WERI-Rb-1 (cell line): Measurements from ENCODE around the gene MAGI2.

Experiments
- DNase-seq: peaks from one replicate; pipeline ENCODE4 v3.0.0-alpha.2; 2020
- H3K27ac ChIP-seq: fragments of 250-450 bp; sonication (Bioruptor Pico); 2 replicates; pipeline ENCODE4 v1.5.1; 2020; ENCODE audit warnings: mild to moderate bottlenecking, moderate library complexity
- H3K27me3 ChIP-seq: fragments of 250-450 bp; sonication (Bioruptor Pico); 2 replicates; pipeline ENCODE4 v1.5.1; 2021; ENCODE audit warnings: mild to moderate bottlenecking, low read depth, moderate library complexity; ENCODE audit not compliant: insufficient read depth, severe bottlenecking
- H3K36me3 ChIP-seq: fragments of 250-450 bp; sonication (Bioruptor Pico); 2 replicates; pipeline ENCODE4 v1.5.1; 2020; ENCODE audit warnings: mild to moderate bottlenecking, moderate library complexity
- H3K4me3 ChIP-seq: 2 replicates; pipeline ENCODE4 v1.5.1; 2011; ENCODE audit warnings: low read depth, mild to moderate bottlenecking, control low read depth, low read length
- H3K9me3 ChIP-seq: fragments of 250-450 bp; sonication (Bioruptor Pico); 2 replicates; pipeline ENCODE4 v1.5.1; 2021; ENCODE audit warnings: mild to moderate bottlenecking, moderate library complexity; ENCODE audit not compliant: severe bottlenecking
- TF ChIP-seq, protein P1 (sequence below): IDR thresholded peaks from 2 replicates; pipeline ENCODE4 v1.5.1; 2011; ENCODE audit warnings: low read depth, mild to moderate bottlenecking, control low read depth, inconsistent platforms, low read length

MAGI2 gene

DNA sequence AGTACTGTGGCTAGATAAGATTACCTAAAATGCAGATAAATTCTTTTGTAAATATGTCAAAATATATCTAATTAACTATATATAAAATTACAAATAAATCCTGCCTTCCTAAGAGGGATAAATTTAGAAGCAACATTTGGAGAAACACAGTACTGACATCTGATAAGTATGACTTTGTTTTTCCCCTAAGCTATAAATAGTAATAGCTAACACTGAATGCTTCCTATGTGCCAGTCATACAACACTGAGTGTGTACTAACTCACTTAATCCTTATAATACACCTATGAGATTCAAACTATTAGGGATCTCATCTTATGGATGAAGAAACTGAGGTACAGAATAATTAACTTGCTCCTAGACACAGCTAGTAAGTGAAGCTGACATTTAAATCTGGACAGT, 733.4 kb downstream of the MAGI2 start:
- TF ChIP-seq, protein P1, sequence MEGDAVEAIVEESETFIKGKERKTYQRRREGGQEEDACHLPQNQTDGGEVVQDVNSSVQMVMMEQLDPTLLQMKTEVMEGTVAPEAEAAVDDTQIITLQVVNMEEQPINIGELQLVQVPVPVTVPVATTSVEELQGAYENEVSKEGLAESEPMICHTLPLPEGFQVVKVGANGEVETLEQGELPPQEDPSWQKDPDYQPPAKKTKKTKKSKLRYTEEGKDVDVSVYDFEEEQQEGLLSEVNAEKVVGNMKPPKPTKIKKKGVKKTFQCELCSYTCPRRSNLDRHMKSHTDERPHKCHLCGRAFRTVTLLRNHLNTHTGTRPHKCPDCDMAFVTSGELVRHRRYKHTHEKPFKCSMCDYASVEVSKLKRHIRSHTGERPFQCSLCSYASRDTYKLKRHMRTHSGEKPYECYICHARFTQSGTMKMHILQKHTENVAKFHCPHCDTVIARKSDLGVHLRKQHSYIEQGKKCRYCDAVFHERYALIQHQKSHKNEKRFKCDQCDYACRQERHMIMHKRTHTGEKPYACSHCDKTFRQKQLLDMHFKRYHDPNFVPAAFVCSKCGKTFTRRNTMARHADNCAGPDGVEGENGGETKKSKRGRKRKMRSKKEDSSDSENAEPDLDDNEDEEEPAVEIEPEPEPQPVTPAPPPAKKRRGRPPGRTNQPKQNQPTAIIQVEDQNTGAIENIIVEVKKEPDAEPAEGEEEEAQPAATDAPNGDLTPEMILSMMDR, result no peak
- DNase-seq, result no peak
- Histone ChIP-seq H3K27me3 (no peaks in the 10 kb centered on the region), H3K27ac (no peak overlapping the region), H3K4me3 (no peak overlapping the region), H3K9me3 (no peaks in the 10 kb centered on the region), H3K36me3 (no peaks in the 10 kb centered on the region)

DNA sequence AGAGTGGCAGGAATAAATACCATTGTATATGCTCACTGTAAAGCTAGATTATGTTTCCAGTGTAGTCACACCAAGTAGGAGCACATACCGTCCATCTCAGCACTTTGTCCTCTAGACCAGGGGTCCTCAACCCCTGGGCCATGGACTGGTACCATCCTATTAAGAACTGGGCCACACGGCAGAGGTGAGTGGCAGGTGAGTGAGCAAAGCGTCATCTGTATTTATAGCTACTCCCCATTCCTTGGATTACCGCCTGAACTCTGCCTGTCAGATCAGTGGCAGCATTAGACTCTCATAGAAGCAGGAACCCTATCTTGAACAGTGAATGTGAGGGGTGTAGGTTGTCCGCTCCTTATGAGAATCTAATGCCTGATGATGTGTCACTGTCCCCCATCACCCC, 735.3 kb downstream of the MAGI2 start:
- DNase-seq, result no peak
- H3K36me3 ChIP-seq, result no peaks in the 10 kb centered on the region
- H3K9me3 ChIP-seq, result no peaks in the 10 kb centered on the region
- H3K27me3 ChIP-seq, result no peaks in the 10 kb centered on the region
- no peak overlapping the region for H3K27ac ChIP-seq
- no peak overlapping the region for H3K4me3 ChIP-seq
- TF ChIP-seq, protein P1, result no peak

DNA sequence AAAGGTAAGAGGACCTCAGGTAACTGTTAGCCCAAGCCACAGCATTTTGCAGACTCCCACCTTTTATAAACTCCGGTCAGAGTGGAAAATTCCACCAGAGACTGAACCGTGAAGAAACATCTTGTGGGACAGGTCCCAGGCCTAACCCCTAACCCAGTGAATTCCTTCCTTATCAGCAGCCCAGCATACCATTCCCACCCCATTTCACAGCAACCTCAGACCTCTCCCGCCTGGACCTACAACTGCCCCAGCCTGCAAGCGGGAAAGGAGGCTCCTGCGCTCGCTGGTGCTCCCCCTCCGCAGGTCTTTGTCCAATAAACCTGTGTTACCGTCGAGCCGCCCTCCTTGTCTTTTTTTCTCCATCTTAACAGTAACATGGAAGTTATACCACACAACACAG, 736.6 kb downstream of the MAGI2 start:
- no peaks in the 10 kb centered on the region for H3K27me3 ChIP-seq
- no peak overlapping the region for H3K4me3 ChIP-seq
- H3K36me3 ChIP-seq, result no peaks in the 10 kb centered on the region
- TF ChIP-seq, protein P1, result no peak
- no peak for DNase-seq
- H3K27ac ChIP-seq, result no peak overlapping the region
- no peaks in the 10 kb centered on the region for H3K9me3 ChIP-seq

DNA sequence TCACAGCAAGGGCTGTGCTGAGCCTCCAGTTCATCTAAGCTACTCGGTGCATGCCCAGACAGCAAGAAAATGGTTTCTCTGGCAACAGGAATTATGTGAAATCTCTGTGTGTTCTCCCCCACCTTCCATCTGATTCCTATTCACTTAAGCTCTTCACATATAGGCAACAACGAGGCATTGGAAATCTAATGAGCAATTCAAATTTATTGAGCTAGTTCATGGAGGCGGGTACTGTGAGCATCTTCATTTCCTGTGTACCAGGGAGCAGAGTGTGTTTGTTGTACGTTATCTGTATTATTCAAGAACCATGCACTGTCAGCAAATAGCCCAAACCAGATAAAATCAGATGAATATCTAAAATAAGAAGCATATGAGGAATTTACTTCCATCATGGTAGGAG, 739.1 kb downstream of the MAGI2 start:
- Histone ChIP-seq H3K4me3 (no peak overlapping the region), H3K27me3 (no peaks in the 10 kb centered on the region), H3K36me3 (no peaks in the 10 kb centered on the region), H3K9me3 (no peaks in the 10 kb centered on the region), H3K27ac (no peak overlapping the region)
- DNase-seq, result no peak
- TF ChIP-seq, protein P1, result no peak

DNA sequence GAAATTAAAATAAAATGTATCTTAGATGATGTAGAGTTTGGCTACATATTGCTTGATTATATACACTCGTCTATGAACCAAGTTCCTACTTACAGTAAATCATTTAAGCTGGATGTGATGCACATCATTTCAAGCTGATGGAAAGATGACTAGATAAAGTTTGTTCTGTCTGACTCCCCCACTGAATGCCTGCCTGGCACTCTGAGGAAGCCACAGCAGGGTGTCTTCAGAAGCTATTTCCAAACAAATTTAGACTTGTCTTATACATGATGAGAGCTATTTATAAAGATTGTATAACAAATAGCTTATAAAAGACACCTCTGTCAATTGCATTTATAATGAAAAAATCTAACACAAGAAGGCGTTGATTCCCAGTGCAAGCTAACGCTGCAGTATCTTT, 741.4 kb downstream of the MAGI2 start:
- TF ChIP-seq, protein P1, result no peak
- DNase-seq, result no peak
- H3K4me3 ChIP-seq, result no peak overlapping the region
- H3K27ac ChIP-seq, result no peak overlapping the region
- H3K9me3 ChIP-seq, result no peaks in the 10 kb centered on the region
- no peaks in the 10 kb centered on the region for H3K27me3 ChIP-seq
- H3K36me3 ChIP-seq, result no peaks in the 10 kb centered on the region

DNA sequence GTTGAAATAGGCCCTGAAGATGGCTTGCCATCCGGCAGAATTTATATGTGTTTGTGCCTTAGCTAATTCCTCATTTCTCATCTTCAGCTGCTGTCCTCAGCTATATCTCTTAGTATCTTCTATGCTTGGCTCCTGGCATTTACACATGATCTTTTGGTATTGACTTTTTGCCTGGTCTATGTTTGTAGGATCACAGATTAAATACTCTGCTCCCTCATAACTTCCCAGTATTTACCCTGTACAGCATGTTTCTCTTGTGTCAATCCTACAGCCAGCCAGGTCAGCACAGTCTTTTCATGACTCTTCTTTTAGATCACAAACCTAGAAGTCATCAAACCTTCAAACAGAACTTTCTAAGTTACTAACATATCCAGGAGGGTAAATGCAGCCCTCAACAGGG, 743.8 kb downstream of the MAGI2 start:
- H3K9me3 ChIP-seq, result no peaks in the 10 kb centered on the region
- H3K27ac ChIP-seq, result no peak overlapping the region
- no peaks in the 10 kb centered on the region for H3K36me3 ChIP-seq
- TF ChIP-seq, protein P1, result no peak
- no peaks in the 10 kb centered on the region for H3K27me3 ChIP-seq
- no peak overlapping the region for H3K4me3 ChIP-seq
- no peak for DNase-seq
